D721Med (cell line): ENCODE data around the gene TNK2.
"Not testable (repeated sequence)": the region's sequence is repeated elsewhere in the genome, so short reads cannot be mapped to it uniquely, and the experiment has no call there.

Experiments used
- DNase-seq: peaks from one replicate; pipeline ENCODE4 v3.0.0; 2011; ENCODE audit warnings: low spot score; ENCODE audit not compliant: insufficient read length
- FAIRE-seq: peaks from 2 replicates; lab custom pipeline; 2011; peaks lifted over from hg19 to GRCh38; lab: Jason Lieb, UNC
- TF ChIP-seq, protein P1 (sequence below): IDR thresholded peaks from 2 replicates; pipeline ENCODE4 v1.5.1; 2012; ENCODE audit warnings: mild to moderate bottlenecking, control low read depth; ENCODE audit not compliant: insufficient read depth; ENCODE audit errors: missing control alignments

Gene TNK2

GRCh38 chr3:195873281-195873887 is 35.0 kb downstream of the TNK2 start:
- TF ChIP-seq, protein P1, sequence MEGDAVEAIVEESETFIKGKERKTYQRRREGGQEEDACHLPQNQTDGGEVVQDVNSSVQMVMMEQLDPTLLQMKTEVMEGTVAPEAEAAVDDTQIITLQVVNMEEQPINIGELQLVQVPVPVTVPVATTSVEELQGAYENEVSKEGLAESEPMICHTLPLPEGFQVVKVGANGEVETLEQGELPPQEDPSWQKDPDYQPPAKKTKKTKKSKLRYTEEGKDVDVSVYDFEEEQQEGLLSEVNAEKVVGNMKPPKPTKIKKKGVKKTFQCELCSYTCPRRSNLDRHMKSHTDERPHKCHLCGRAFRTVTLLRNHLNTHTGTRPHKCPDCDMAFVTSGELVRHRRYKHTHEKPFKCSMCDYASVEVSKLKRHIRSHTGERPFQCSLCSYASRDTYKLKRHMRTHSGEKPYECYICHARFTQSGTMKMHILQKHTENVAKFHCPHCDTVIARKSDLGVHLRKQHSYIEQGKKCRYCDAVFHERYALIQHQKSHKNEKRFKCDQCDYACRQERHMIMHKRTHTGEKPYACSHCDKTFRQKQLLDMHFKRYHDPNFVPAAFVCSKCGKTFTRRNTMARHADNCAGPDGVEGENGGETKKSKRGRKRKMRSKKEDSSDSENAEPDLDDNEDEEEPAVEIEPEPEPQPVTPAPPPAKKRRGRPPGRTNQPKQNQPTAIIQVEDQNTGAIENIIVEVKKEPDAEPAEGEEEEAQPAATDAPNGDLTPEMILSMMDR: no peak
- DNase-seq (no peak), FAIRE-seq (no peak)

DNA sequence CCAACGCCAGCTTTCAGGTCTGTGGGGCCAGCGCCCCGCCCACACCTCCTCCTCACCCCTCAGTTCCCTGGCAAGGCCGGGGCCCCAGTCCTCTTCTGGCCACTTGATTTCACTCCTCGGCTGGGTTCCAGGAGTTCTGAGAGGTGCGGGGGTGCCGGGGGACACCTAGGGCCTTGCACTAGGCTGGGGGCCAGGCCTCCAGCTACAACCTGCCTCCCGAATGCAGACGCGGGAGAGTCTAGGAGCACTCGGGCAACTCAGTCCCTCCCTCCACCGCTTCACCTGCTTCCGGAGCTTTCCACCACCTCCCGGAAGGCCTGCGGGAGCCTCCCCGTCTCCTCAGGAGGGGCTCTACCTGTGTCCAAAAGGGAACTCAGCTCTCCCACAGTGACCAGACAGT is 35.6 kb downstream of the TNK2 start:
- no peak for DNase-seq
- no peak for FAIRE-seq
- TF ChIP-seq, protein P1: no peak

- DNase-seq (no peak), FAIRE-seq (no peak)
- TF ChIP-seq, protein P1: no peak
Measured at GRCh38 chr3:195872097-195872496, 36.3 kb downstream of the TNK2 start.

- FAIRE-seq, DNase-seq: not testable (repeated sequence)
Measured at GRCh38 chr3:195871686-195872085, 36.7 kb downstream of the TNK2 start.

DNA sequence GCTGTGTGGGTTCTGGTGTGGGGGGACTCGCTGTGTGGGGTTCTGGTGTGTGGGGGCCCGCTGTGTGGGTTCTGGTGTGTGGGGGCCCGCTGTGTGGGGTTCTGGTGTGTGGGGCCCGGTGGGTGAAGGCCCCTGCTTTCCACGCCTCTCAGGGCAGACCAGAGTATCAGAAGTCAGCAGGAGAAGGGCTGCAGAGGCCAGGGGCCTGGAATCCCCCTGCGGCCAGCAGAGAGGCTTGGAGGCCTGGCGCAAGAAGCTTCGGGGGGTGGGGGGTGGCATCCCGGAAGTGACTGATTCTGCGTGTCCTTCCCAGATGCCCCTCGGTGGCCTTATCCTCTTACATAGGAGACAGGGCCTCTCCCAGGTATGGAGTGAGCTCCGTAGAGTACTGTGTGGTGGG is 37.4 kb downstream of the TNK2 start:
- FAIRE-seq (no peak), DNase-seq (no peak)
- TF ChIP-seq, protein P1: no peak

DNA sequence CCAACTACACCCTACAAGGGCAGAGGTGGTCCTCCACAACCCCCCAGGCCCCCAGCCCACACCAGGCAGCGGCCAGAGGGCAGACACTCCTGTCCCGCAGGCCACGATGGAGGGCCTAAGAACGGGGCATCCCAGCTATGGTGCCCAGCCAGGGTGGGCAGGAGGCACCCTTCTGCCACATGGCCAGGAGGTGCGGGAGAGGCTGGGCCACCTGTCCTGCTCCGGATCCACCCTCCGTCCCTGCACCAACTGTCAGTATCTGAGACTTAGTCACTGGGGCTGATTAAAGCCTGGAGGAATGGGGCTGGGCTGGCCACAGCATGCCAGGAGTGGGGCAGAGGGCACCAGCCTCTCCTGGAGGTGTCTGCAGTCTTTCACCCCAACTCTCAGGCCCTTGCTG is 37.9 kb downstream of the TNK2 start:
- TF ChIP-seq, protein P1: no peak
- FAIRE-seq (no peak), DNase-seq (no peak)

GRCh38 chr3:195869413-195870001 is 38.8 kb downstream of the TNK2 start:
- TF ChIP-seq, protein P1: no peak
- DNase-seq (no peak), FAIRE-seq (no peak)
